Neuronal stem cell (in vitro differentiated cells): ENCODE data around the gene DNAH11.
A peak's percentile ranks its signal among the peaks of the same experiment; 100 is the strongest.

Experiments
- DNase-seq: peaks from one replicate; pipeline ENCODE4 v3.0.0-alpha.2; 2013; ENCODE audit warnings: low spot score
- H2AFZ ChIP-seq: one replicate; pipeline ENCODE4 v1.6.1; 2013; ENCODE audit warnings: mild to moderate bottlenecking, low read length, inconsistent platforms
- H2AK5ac ChIP-seq: 2 replicates; pipeline ENCODE4 v1.6.1; 2013; ENCODE audit warnings: low read depth, mild to moderate bottlenecking, inconsistent platforms, low read length, moderate library complexity, mixed read lengths
- H2BK120ac ChIP-seq: 2 replicates; pipeline ENCODE4 v1.6.1; 2013; ENCODE audit warnings: low read depth, mild to moderate bottlenecking, inconsistent platforms, low read length, moderate library complexity, mixed read lengths
- H2BK12ac ChIP-seq: one replicate; pipeline ENCODE4 v1.6.1; 2013; ENCODE audit warnings: low read length, inconsistent platforms
- H2BK15ac ChIP-seq: 2 replicates; pipeline ENCODE4 v1.6.1; 2013; ENCODE audit warnings: mild to moderate bottlenecking, low read length, inconsistent platforms, mixed read lengths
- H2BK5ac ChIP-seq: one replicate; pipeline ENCODE4 v1.6.1; 2013; ENCODE audit warnings: inconsistent platforms, mild to moderate bottlenecking, low read length, moderate library complexity
- H3K14ac ChIP-seq: one replicate; pipeline ENCODE4 v1.6.1; 2013; ENCODE audit warnings: low read length, inconsistent platforms
- H3K18ac ChIP-seq: 2 replicates; pipeline ENCODE4 v1.6.1; 2013; ENCODE audit warnings: low read length, inconsistent platforms
- H3K23ac ChIP-seq: 2 replicates; pipeline ENCODE4 v1.6.1; 2013; ENCODE audit warnings: low read depth, mild to moderate bottlenecking, mixed read lengths, low read length, inconsistent platforms; ENCODE audit not compliant: poor library complexity
- H3K27ac ChIP-seq: replicated peaks from 3 replicates; pipeline ENCODE4 v1.5.1; 2013; ENCODE audit warnings: low read length, inconsistent platforms
- H3K27me3 ChIP-seq, 3 experiments: 2 replicates each; pipeline ENCODE4 v1.6.1; 2013; ENCODE audit warnings: low read length in 3 of 3, mild to moderate bottlenecking in 2 of 3, inconsistent platforms in 1 of 3, low read depth in 1 of 3, mixed read lengths in 1 of 3, moderate library complexity in 1 of 3; ENCODE audit not compliant: control insufficient read depth in 3 of 3, insufficient read depth in 3 of 3
- H3K36me3 ChIP-seq, 2 donors: replicated peaks in 1 of 2; 2 replicates each; pipeline ENCODE4 v1.6.1; 2013; ENCODE audit warnings: low read length in 2 of 2; ENCODE audit not compliant: control insufficient read depth in 2 of 2, insufficient read depth in 2 of 2
- H3K4ac ChIP-seq: 2 replicates; pipeline ENCODE4 v1.6.1; 2013; ENCODE audit warnings: inconsistent platforms, mild to moderate bottlenecking, low read length, moderate library complexity
- H3K4me1 ChIP-seq, 2 donors: 1 replicate in 1 of 2; 2 replicates in 1 of 2; pipeline ENCODE4 v1.6.1; 2013; ENCODE audit warnings: low read length in 2 of 2, low read depth in 1 of 2; ENCODE audit not compliant: control insufficient read depth in 2 of 2, insufficient read depth in 1 of 2
- H3K4me2 ChIP-seq: one replicate; pipeline ENCODE4 v1.6.1; 2013; ENCODE audit warnings: mild to moderate bottlenecking, low read length, inconsistent platforms; ENCODE audit not compliant: insufficient read depth, poor library complexity, severe bottlenecking
- H3K4me3 ChIP-seq, 2 donors: 2 replicates each; pipeline ENCODE4 v1.5.1; 2013; ENCODE audit warnings: low read length in 2 of 2, mild to moderate bottlenecking in 2 of 2, inconsistent platforms in 1 of 2, moderate library complexity in 1 of 2
- H3K79me1 ChIP-seq: one replicate; pipeline ENCODE4 v1.6.1; 2013; ENCODE audit warnings: low read depth, mild to moderate bottlenecking, inconsistent platforms, low read length, moderate library complexity
- H3K9ac ChIP-seq: one replicate; pipeline ENCODE4 v1.6.1; 2013; ENCODE audit warnings: mild to moderate bottlenecking, low read depth, low read length, inconsistent platforms; ENCODE audit not compliant: poor library complexity
- H3K9me3 ChIP-seq, 2 donors: replicated peaks in 1 of 2; 2 replicates each; pipeline versions ENCODE3 to v1.6.1; 2013; ENCODE audit warnings: low read length in 2 of 2, mild to moderate bottlenecking in 2 of 2, inconsistent platforms in 1 of 2, low read depth in 1 of 2, mixed read lengths in 1 of 2, moderate library complexity in 1 of 2; ENCODE audit not compliant: control insufficient read depth in 2 of 2, insufficient read depth in 1 of 2
- H4K8ac ChIP-seq: one replicate; pipeline ENCODE4 v1.6.1; 2013; ENCODE audit warnings: low read depth, mild to moderate bottlenecking, inconsistent platforms, low read length, moderate library complexity
- H4K91ac ChIP-seq: one replicate; pipeline ENCODE4 v1.6.1; 2013; ENCODE audit warnings: low read length, low read depth, mild to moderate bottlenecking, inconsistent platforms; ENCODE audit not compliant: poor library complexity
- WGBS, 2 donors: extraction: QIAGEN DNeasy Blood & Tissue Kit; methylation state at CpG; one replicate each; pipeline ENCODE4 v1.1.7; 2013; ENCODE audit warnings: missing lambda C conversion rate in 2 of 2, mixed read lengths in 1 of 2; ENCODE audit not compliant: insufficient read length in 2 of 2, insufficient replicate concordance in 1 of 2; ENCODE audit errors: extremely low coverage in 2 of 2; 5-methylcytosine and 5-hydroxymethylcytosine counted together

Gene DNAH11

DNA sequence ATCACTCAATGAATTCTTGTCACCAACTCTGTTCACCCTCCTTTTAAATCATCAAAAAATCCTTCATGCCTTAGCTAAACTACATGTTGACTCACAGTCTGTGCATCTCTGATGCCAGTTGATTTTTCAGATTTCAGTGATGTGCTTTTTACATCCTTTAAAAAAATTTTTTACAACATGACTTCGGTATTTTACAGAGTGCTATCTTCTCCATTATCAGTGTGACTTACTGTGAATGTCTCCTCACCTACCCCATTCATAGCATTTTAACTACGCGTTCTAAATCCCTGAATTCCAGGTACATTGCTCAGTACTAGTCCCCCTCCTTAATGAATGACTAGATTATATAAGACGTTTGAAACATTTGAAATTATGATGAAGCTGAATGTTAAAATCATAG, 98.7 kb downstream of the DNAH11 start:
- no peak overlapping the region for H2AK5ac ChIP-seq
- H3K4ac ChIP-seq = no peak overlapping the region
- H4K91ac ChIP-seq = no peak overlapping the region
- WGBS, 2 donors = no CpG with 5 or more reads among the region's 4 CpGs
- no peaks in the 10 kb centered on the region for H3K36me3 ChIP-seq
- H3K23ac ChIP-seq = no peak overlapping the region
- H2BK12ac ChIP-seq = no peak overlapping the region
- no peak overlapping the region for H3K27ac ChIP-seq
- H4K8ac ChIP-seq = no peak overlapping the region
- H3K4me1 ChIP-seq = peaks cover 3 to 13% of the 10 kb centered on the region in 2 donors
- H3K4me3 ChIP-seq = no peak overlapping the region
- DNase-seq = no peak
- H3K14ac ChIP-seq = no peak overlapping the region
- no peak overlapping the region for H2BK5ac ChIP-seq
- H3K79me1 ChIP-seq = no peaks in the 10 kb centered on the region
- peaks cover 0 to 4% (median 0%) of the 10 kb centered on the region in 3 experiments for H3K27me3 ChIP-seq
- no peak overlapping the region for H3K18ac ChIP-seq
- H3K4me2 ChIP-seq = no peak overlapping the region
- no peak overlapping the region for H3K9ac ChIP-seq
- H2BK120ac ChIP-seq = no peak overlapping the region
- no peak overlapping the region for H2BK15ac ChIP-seq
- no peaks in the 10 kb centered on the region for H3K9me3 ChIP-seq
- H2AFZ ChIP-seq = no peak overlapping the region

DNA sequence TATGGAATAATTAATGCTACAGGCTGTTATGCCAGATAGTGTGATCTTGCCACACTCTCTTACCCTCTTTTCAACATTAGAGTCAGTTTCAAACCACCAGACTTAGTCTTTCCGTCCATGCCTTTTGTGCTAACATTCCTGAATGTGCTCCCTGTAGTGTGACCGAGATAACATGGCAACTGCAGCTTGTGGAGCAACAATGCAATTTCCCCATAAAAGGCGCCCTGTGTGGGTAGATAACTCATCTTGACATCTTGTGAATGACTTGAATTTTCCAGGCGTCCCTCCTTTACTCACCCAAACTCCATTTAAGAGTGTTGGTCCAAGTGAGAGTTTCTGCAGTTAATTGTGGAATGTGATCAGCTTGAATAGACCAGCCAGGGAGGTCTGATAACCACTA, 99.6 kb downstream of the DNAH11 start:
- Histone ChIP-seq H3K4ac (no peak overlapping the region), H2AK5ac (no peak overlapping the region)
- peak; percentile 15 for DNase-seq

DNA sequence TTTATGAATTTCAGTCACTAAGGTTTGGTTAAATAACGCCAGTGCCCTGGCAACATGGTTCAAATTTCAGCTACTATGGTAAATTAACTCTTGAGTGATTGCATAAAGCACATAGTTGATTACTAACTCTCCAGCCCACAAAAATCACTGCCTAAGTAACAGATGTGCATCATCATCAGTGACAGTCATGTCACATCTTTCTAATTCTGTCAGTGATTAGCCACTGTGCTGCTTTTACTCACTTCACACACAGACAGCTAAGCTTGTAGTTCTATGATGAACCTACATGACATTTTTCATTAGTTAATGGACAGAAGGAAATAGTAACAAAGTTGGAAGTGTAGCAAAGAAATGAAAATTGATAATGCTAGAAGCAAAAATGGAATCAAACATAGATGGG, 108.9 kb downstream of the DNAH11 start:
- H3K27me3 ChIP-seq = no peaks in the 10 kb centered on the region
- H2BK5ac ChIP-seq = no peak overlapping the region
- H3K36me3 ChIP-seq = no peaks in the 10 kb centered on the region
- no peaks in the 10 kb centered on the region for H3K9me3 ChIP-seq
- no peak overlapping the region for H4K8ac ChIP-seq
- H2BK15ac ChIP-seq = no peak overlapping the region
- DNase-seq = no peak
- H2BK12ac ChIP-seq = no peak overlapping the region
- H3K14ac ChIP-seq = no peak overlapping the region
- H3K27ac ChIP-seq = no peak overlapping the region
- WGBS, 2 donors = no CpG with 5 or more reads among the region's 1 CpG
- H4K91ac ChIP-seq = no peak overlapping the region
- H2BK120ac ChIP-seq = no peak overlapping the region
- H3K4me2 ChIP-seq = no peak overlapping the region
- no peaks in the 10 kb centered on the region for H3K79me1 ChIP-seq
- H3K4ac ChIP-seq = no peak overlapping the region
- H3K4me1 ChIP-seq = no peaks in the 10 kb centered on the region
- no peak overlapping the region for H3K9ac ChIP-seq
- no peak overlapping the region for H3K18ac ChIP-seq
- no peak overlapping the region for H3K4me3 ChIP-seq
- H3K23ac ChIP-seq = no peak overlapping the region
- no peak overlapping the region for H2AK5ac ChIP-seq
- no peak overlapping the region for H2AFZ ChIP-seq

More for the DNA sequence above, 99.6 kb downstream of the DNAH11 start:
- no peak overlapping the region for H2BK15ac ChIP-seq
- no peak overlapping the region for H2BK120ac ChIP-seq
- no peak overlapping the region for H4K8ac ChIP-seq
- no peak overlapping the region for H3K23ac ChIP-seq
- no peak overlapping the region for H2BK5ac ChIP-seq
- no peaks in the 10 kb centered on the region for H3K36me3 ChIP-seq
- H3K79me1 ChIP-seq = no peaks in the 10 kb centered on the region
- peak overlapping the region; percentile 12 for H2AFZ ChIP-seq
- peaks cover 3 to 13% of the 10 kb centered on the region in 2 donors for H3K4me1 ChIP-seq
- peak overlapping the region; percentile 9 for H3K27ac ChIP-seq
- no peaks in the 10 kb centered on the region for H3K9me3 ChIP-seq
- peaks cover 0 to 4% (median 0%) of the 10 kb centered on the region in 3 experiments for H3K27me3 ChIP-seq
- H3K18ac ChIP-seq = no peak overlapping the region
- no peak overlapping the region for H2BK12ac ChIP-seq
- no peak overlapping the region for H3K9ac ChIP-seq
- no peak overlapping the region for H3K4me2 ChIP-seq
- H3K14ac ChIP-seq = no peak overlapping the region
- no peak overlapping the region for H3K4me3 ChIP-seq
- no peak overlapping the region for H4K91ac ChIP-seq
- WGBS, 2 donors = no CpG with 5 or more reads among the region's 4 CpGs

DNA sequence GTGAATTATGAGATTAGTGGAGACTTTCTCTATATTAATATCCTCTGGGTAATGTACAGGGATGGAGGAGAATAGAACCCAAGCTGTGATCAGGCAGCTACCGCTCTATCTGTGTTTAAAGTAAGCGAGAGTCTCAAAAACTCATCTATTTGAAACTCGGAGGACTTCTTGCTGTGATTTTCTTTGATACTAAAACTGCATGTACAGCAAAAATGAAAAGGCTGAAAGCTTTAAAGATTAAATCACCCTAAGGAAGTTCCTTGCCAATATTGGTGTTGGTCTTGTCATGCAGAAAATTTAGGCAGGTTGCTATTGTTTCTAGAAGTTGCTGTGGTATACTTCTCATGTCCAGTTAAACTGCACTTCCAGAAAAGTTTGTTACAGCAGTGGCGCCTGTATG, 110.8 kb downstream of the DNAH11 start:
- no peak overlapping the region for H2BK12ac ChIP-seq
- no peak overlapping the region for H3K23ac ChIP-seq
- H3K4me3 ChIP-seq = no peak overlapping the region
- H2AK5ac ChIP-seq = no peak overlapping the region
- no peak overlapping the region for H3K14ac ChIP-seq
- no peak overlapping the region for H3K4ac ChIP-seq
- no peak for DNase-seq
- no peak overlapping the region for H2AFZ ChIP-seq
- no peak overlapping the region for H3K27ac ChIP-seq
- no peaks in the 10 kb centered on the region for H3K4me1 ChIP-seq
- H2BK120ac ChIP-seq = no peak overlapping the region
- no peaks in the 10 kb centered on the region for H3K9me3 ChIP-seq
- H3K9ac ChIP-seq = no peak overlapping the region
- H4K8ac ChIP-seq = no peak overlapping the region
- H4K91ac ChIP-seq = no peak overlapping the region
- H3K36me3 ChIP-seq = no peaks in the 10 kb centered on the region
- no peaks in the 10 kb centered on the region for H3K27me3 ChIP-seq
- WGBS, 2 donors = no CpG with 5 or more reads among the region's 4 CpGs
- no peaks in the 10 kb centered on the region for H3K79me1 ChIP-seq
- H3K4me2 ChIP-seq = no peak overlapping the region
- H3K18ac ChIP-seq = no peak overlapping the region
- no peak overlapping the region for H2BK15ac ChIP-seq
- H2BK5ac ChIP-seq = no peak overlapping the region
